ENCODE data around the gene ADCY4.

Gene ADCY4

DNA sequence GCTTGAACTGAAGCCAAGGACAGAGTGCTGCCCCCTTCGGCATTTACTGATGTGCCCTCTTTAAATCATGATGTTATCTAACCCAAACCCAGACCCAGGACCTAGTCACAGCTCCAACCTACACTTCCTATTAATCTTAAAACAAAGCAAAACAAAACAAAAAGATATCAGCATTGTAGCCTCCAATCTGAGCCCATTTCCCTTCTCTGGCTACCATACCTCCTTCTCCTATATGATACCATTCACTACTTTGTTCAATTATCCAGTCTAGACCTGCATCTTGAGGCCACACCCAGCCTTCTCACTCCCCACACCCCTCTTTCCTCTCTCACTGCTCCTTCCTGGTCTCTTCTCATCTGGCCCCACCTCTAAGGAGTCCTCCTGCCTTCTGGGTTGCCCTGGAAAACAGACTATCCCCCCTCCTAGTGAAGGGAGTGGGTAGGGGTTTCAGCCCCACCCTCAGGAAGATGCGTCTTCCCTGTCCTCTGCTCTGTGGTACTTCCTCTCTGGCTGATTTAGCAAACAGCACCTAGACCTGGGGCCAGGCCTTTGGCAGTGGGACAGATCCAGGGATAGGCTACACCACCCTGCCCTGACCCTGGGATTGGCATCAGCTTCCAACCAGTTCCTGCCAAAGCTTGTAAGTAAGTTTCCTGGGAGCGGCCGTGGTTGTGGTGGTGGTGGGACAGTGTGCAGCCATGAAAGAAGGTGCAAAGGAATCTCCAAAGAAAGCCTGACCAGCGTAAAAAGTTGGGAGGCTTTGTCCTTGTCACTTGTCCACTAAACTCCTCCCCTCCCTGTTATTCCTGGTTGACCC lies 20.3 kb downstream of the ADCY4 start:
- DNase-seq: no peak

DNA sequence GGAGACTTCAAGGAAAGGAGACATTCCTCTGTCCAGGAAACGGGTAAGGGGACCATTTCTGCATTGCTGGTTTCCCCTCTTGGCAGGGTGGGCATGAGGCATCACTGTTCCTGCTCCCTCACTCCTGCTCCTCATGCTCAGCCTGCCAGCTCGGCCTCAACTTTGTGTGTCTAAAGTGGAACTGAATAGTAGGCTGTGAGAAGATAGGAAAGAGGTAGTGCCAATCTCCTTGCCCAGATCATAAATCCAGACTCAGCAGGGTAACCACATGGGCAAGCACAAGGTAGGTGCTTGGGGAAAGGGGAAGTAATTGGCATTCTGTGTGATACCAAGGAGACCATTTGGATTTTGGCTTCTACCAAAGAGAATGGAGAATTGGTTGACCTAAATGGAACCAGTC lies 21.0 kb downstream of the ADCY4 start:
- no peak for DNase-seq

DNA sequence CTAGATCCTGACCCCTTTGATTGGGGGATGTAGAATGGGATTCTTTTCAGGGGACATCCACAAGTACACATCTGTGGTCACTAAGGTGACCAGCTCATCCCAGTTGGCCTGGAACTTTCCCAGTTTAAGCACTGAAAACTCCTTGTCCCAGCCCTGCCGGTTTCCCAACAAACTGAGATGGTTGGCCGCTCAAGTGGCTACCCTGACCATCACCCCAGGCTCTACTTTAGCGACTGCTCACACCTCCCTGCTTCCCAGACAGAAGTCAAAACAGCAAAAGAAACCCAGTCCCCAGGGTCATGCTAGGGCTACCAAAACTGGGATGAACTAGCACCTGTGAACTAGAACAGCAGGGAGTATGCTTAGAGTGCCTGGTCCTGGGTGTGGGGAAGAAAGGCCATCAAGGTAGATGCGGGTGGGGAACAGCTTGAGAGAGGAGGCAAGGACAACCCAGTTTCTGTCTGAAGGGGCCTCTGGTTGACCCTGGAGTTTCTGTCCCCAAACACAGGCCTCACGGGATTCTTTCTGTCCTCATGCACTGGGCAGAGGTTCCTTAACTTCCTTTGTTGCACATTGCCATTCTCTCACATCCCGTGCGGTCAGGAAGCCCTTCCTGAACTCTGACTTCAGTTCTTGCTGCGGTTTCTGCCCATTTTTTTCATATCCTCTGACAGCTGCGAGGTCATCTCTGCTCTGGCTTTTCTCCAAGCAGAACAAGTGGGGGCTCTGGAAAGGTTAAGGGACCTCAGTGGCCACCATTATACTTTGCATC lies 21.9 kb downstream of the ADCY4 start:
- no peak for DNase-seq

DNA sequence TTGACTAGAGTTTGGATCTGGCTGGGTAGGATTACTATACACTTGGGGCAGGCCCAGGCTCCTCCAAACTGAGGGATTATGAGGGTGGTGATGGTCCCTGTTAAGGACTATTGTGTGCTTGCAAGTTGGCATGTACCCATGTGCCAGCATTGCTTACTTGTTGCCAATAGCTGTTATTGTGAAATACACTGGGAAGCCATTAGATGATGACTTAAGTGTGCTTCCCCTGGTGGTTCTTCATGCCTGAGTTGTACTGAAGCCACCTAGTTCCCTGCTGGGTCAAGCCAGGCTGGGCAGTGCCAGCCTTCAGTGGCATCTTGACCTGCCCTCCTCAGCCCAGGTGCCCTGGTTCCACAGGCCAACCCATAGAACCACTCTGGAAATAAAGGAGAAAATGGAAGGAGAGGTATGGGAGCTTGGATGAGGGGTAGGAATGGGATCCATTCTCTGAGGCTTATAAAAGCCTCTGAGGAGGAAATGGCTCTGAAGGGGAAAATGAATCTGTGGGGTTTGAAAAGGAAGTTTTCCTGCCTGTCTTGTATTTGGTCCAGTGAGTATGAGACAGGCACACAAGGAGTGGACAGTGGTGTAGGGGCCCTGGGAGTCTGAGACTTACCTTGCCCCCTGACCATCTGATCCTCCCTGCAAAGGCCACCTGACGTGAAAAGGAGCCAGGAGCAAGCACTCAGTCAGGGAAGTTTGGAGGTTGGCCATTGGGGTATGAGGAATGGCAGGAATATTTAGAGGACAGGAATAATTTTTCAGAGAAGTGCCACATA lies 22.8 kb downstream of the ADCY4 start:
- no peak for DNase-seq

DNA sequence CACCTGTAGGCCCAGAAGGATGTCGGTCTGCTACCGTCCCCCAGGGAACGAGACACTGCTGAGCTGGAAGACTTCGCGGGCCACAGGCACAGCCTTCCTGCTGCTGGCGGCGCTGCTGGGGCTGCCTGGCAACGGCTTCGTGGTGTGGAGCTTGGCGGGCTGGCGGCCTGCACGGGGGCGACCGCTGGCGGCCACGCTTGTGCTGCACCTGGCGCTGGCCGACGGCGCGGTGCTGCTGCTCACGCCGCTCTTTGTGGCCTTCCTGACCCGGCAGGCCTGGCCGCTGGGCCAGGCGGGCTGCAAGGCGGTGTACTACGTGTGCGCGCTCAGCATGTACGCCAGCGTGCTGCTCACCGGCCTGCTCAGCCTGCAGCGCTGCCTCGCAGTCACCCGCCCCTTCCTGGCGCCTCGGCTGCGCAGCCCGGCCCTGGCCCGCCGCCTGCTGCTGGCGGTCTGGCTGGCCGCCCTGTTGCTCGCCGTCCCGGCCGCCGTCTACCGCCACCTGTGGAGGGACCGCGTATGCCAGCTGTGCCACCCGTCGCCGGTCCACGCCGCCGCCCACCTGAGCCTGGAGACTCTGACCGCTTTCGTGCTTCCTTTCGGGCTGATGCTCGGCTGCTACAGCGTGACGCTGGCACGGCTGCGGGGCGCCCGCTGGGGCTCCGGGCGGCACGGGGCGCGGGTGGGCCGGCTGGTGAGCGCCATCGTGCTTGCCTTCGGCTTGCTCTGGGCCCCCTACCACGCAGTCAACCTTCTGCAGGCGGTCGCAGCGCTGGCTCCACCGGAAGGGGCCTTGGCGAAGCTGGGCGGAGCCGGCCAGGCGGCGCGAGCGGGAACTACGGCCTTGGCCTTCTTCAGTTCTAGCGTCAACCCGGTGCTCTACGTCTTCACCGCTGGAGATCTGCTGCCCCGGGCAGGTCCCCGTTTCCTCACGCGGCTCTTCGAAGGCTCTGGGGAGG lies 23.9 kb downstream of the ADCY4 start, which contains the start of gene LTB4R:
Gene LTB4R (plus strand): TSS at position 857 of the 959 bp plus-strand sequence. CDS start 4,150 bp downstream, outside the sequence.
- no peak for DNase-seq

DNA sequence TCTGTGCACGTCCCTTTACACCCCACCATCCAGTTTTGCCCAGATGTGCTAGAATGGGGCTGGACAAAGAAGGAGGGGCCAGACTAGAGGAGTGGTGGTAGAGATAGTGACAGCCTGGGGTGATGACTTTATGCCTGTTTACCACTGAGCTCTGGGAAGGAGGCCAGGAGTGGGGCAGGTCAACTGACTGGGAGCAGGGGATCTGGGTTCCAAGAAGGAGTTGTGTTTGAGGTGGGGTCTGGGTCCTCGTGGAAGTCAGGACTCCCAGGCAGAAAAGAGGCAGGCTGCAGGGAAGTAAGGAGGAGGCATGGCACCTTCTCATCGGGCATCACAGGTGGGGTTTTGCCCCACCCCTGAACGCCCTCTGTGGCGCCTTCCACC lies 24.6 kb downstream of the ADCY4 start:
- DNase-seq: no peak

DNA sequence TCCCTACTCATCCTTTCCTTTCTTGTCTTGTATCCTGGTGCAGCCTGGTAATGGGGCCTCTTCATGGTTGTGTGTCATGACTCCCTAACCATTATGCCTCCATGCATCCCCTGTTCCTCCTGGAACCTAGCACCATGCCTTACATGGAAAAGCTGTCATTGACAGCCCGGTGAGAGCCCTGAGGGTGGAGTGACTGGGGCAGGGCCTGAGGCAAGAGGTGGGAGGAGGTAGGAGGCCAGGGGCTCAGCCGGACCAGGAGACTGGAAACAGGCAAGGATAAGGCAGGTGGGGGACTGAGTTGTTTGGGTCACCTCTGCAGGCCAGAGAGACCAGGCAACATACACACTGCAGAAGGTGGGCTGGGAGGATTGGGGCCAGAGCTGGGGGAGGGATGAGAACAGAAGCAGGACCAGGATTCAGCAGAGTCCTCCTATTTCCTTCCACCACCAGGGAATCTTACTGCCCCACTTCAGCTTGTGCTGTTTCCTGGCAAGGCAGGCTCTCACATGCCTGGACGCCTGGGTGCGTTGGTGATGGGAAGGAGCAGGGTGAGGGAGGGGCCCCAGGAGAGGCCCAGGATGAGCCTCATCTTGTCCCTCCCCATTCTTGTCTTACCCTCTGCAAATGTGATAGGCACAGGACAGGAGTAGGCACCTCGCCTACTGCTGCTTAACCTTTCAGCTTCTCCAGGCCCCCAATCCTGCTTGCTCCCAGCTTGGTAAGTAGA lies 25.2 kb downstream of the ADCY4 start, which contains the start of gene LTB4R2:
Gene LTB4R2 (plus strand): TSS at position 603 of the 727 bp plus-strand sequence. CDS start 525 bp downstream, outside the sequence.
- no peak for DNase-seq

DNA sequence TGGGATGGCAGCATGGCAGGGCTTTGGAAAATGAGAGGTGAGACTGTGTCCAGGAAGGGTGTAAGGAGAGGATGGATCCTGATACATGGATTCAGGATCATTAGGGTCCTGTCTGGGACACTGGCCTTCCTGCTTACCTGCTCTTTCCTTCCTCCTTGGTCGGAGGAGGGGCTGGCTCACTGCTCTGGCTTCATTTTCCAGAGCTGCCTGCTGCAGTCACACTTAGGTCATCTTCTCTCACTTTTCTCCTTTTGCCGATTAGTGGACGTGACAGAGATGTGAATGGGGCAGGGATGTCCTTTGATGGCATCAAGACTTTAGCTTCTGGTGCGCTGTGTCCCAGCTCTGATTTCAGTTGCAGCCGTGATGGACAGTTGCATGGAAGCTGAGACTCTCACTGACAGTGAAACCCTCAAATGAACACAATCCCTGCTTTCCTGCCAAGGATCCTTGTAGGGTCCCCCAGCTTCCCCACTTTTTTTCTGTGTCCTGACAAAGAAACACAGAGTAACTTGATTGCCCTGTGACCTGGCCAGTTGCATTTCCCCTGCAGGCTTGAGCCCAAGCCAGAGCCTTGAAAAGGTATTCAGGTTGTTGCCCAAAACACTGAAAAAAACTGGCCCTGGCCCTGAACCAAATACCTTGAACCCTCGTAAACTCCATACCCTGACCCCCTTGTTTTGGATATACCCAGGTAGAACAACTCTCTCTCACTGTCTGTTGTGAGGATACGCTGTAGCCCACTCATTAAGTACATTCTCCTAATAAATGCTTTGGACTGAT lies 26.3 kb downstream of the ADCY4 start:
- DNase-seq: no peak

DNA sequence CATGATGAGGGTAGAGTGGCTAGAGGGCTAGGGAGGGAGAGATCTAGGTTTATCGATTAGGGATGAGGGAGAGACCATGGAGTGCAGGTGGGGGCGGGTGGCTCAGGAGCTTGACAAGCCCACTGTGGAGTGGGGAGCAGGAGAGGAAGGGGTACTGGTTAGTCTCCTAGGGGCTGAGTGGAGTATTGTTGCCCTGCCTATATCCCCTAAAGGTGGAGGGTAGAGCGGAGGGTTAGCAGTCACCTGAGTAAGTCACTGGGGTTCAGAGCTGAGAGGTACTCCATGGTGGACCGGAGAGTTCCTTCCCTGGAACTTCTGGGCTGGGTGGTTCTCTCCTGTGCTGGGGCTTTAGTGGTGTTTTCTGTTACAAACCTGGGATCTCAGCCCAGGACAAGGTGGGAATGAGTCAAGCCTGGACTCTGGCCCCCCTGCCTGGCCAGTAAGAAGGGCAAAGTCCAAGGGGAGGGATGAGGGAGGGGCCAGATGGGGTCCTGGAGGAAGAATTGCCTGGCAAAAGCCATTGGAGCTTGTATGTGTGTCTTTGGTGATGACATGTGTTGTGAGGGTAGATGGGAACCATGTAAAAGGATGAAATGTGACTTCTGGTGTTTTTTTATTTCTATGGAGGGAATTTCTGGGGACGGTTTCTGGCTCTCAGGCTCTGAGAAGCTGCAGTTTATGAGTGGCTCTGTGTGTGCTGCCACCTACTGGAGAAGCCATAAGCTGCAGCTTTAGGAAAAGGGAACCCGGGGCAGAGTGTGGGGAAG lies 27.1 kb downstream of the ADCY4 start, which contains the start of gene CIDEB:
Gene CIDEB (minus strand): TSS at position 403 of the 767 bp plus-strand sequence. CDS start 119 bp downstream, at position 284.
- peak; percentile 73 for DNase-seq

DNA sequence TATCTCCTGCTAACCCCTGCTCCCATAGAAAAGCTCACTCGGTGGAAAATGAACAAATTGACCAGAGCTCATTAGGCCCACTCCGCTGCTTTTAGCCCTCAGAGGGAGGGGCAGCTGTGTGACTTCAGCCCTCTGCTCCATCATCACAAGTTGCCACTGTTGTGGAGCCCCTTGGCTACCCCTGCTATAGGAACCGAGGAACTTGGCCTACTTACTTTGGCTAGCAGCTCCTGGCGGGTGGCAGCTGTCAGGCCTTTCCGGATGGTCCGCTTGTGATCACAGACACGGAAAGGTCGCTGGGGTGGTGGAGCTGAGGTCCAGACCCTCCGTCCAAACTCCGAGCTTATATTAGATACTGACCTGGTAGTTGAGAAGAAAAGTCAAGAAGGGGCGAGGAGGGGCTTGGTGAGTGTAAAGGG lies 27.7 kb downstream of the ADCY4 start:
- DNase-seq: no peak

DNA sequence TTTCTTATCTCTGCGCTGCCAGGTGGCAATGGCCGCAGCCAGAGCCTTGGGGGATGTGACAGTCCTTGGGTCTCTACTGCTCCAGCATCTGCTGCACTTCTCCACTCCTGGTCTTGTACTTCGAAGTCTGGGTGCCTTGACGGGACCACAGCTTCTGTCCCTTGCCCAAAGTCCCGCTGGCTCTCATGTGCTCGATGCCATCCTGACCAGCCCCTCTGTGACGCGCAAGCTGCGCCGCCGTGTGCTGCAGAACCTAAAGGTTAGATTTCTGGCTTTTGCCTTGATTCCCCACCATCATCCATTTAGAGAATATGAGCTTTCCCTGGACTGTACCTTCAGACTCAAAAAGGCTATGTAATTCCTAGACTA lies 30.9 kb downstream of the ADCY4 start:
- no peak for DNase-seq

DNA sequence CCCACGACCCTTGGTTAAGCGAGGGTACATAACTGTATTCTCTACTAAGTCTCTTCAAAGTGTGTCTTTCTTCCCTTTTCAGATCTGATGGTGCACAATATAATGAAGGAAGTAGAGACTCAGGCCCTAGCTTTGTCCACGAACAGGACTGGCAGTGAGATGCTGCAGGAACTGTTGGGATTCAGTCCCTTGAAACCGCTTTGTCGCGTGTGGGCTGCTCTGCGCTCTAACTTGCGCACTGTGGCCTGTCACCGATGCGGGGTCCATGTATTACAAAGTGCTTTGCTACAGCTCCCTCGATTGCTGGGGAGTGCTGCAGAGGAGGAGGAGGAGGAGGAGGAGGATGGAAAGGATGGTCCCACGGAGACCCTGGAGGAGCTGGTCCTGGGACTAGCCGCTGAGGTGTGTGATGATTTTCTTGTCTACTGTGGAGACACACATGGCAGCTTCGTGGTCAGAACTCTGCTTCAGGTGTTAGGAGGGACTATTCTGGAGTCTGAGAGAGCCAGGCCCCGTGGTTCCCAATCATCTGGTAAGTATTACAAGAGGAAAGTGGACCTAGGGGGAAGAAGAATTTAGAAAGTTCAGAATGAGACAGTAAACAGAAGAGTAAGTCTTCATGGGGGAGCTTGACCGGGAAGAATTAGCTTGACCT lies 34.4 kb downstream of the ADCY4 start:
- no peak for DNase-seq

DNA sequence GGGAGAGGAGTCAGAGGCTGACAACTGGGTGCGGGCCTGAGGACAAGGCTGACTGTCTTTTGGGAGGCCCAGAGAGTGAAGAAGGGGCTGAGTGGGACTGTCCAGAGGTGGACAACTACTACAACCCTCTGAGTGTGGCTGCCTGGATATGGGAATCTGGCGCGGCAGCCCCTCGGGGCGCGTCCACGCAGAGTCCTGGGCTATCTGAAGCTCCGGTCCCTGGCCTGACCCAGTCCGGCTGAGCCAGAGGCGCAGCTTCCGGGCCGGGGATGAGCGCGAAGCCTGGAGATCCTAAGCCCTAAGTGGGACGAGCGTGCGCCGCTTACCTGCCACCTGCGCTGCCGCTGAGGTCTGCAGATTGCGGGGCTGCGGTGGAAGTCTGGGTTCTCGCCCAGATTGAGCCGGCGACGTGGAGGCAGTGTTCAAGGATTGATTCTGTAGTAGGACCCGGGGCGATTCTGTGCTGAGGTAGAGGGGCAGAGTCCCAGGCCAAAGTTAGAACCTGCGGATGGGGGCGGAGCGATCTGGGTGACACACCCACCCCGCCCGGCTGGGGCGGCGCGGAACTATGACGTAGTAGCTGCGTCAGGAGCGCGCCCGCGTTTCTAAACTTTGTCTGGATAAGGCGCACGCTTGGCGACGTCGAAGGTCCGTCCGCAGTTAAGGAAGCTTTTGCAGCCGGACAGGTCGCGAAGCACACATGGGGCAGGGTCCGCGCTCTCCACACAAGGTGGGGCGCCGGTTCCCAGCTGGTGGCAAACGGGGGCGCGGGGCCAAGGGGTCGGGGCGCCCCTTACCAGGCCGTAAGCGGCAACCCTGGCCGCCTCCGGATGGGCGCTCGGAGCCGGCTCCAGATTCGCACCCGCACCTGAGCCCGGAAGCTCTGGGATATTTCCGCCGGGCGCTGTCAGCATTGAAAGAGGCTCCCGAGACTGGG lies 35.3 kb downstream of the ADCY4 start, which contains the start of the genes DHRS1 and NOP9:
Gene DHRS1 (minus strand): TSS at position 526 of the 937 bp plus-strand sequence. CDS start 674 bp downstream, outside the sequence.
Gene NOP9 (plus strand): TSS at position 596 of the 937 bp plus-strand sequence. CDS start 105 bp downstream, at position 701.
- peak; percentile 75 for DNase-seq

DNA sequence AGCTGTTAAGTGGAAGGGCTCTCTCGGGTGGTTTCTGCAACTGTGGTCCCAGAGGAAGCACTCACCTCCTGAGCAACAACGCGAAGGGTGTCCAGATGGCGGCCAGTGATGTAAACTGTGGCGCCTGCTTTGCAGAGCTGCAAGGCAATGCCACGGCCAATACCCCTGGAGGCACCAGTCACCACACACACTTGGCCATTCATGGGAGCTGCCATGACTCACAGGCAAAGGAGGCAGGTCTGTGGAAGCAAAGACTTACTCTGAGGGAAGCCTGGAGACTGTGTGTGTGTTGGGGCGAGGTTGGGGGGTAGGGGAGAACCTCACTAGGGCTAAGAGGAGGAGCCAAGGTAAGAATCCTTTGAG lies 36.0 kb downstream of the ADCY4 start:
- no peak for DNase-seq

DNA sequence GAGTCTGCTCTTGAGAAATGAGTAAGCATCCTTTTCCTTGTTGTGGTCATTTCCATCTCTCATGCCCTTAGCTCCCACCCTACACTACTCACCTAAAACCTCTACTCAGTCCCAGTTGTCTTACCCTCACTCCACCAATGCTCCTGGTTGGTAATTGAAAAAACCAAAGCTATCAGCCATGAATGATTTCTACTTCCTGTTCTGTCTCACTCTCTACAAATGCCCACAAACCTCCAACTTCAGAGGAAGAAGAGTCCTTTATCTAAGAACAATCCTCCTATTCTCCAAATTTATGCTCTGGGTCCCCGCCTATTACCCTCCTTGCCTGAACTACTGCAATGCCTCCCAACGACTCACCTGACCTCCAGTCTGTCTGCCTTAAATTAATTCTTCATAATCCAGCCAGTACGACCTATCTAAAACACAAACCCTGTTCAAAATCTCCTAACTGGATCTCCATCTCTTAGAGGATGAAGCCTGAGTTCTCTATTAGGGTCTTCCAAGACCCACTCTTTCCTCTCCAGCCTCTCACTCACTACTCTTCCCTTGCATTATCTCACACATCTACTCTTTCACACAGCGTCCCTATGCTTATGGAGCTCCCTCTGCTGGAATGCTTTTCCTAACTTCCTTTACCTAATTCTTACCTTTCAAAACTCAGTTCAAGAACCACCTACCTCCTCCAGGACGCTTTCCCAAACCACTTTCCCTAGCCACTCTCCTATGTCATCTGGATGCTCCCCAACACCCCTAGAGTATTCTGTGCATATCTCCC lies 37.5 kb downstream of the ADCY4 start:
- DNase-seq: no peak

DNA sequence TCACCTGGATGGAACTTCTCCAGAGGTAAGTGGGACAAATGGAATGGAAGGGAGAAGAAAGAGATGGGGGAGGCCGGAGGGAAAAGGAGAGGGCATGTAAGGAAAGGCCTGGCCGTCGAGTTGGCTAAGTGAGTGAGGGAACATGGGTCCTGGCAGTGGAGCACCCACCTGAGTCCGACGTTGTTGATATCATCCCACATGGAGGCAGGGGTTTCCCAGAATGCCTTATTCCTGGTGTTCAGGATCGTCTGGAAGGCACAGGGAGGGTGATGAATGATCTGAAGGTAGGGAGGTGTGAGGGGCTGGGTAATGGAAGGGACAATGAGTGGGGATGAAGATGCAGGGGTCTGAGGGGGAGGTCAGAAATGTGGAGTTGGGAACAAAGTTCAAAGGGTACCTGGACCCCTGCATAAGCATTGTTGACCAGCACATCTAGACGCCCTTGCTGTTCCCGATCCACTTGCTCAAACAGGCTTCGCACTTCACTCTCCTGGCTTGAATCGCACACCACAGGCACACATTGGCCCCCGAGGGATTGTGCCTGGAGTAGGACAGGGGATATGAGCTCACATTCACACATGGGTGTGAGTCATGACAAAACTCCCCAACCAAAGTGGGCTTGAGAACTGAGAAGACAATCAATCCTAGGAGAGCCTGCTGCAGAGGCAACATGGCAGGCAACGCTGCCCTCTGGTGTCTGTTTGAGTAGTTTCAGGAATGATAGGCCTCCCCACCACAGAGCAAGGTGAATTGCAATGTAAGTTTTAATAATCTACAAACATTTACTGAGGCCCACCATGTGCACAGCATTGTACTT lies 38.3 kb downstream of the ADCY4 start:
- peak; percentile 56 for DNase-seq

Measured in 8988T (cell line).